ENCODE measurements around the gene FLNC. TPM values are rescaled to one million over a fixed set of nuclear protein-coding genes. Genes with fewer than 3 reads are reported as not detected.

Gene FLNC
- total and polyA plus RNA-seq, 9 of the 15 experiments (the other 6 are each of a cell fraction or from before 2014, with no cell fraction given) = 0.90 to 155 (median 28.8) TPM

GRCh38 chr7:128827248-128827958 lies 2.8 kb upstream of the FLNC start (continued):
- TF ChIP-seq ZNF41 (CRISPR knock-in tag; conservative IDR thresholded peaks at IDR 0.05) (no peak; the same call in 1 of the 2 replicates), FUS (optimal IDR thresholded peaks at IDR 0.05; ENCODE audit: low read depth, low read length) (no peak), KAT2B (IDR thresholded peaks at IDR 0.05; ENCODE audit: low read depth, low read length) (no peak), KAT7 (CRISPR knock-in tag; IDR thresholded peaks at IDR 0.05; ENCODE audit: borderline replicate concordance) (0 out of 2 replicates have a peak, but pooled peaks have one; percentile 49)

DNA sequence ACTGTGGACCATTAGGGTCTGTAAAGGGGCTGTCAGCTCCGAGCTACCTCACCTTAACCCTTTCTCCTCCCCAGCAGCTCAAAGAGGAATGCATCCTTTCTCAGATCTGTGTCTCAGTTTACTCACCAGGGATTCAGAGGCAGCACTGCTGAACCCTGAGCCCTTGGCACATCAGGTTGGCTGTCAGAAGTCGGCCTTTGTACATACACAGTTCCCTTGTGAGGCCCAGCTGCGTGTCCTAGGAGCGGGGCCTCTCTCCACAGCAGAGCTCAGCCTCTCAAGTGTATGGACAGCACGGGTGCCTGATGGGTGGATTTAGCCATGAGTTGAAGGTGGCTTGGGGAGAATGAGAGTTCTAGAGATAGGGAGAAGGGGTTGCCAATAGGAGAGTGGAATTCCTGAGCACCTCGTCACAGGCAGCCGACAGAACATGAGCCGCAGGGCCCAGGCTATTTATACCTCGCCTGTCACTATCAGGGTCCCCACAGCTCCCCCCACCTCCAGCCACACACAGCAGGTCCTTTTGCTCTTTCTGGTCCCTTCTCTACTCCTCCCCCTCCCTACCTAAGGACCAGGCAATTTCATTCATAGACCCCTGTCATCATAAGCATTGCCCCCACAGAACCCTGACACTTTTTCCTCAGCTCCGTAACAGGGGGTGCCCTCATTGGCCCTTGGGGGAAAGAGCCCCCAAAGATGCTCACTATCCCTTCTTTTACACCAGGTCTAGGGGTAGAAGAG lies 2.1 kb upstream of the FLNC start:
- ChIA-PET POLR2A (interaction anchor here (0.6 to 3.3 kb wide), 12 partner anchors 8 to 889 kb away, joined by 3 to 19 read pairs (median 7); partner anchors contain the start of genes CALU and CCDC136), CTCF (ENCODE audit: low intra/inter-chr PET ratio) (no interaction called here)
- peaks cover 33% of the 10 kb centered on the region for H3K79me2 ChIP-seq (ENCODE audit: control insufficient read depth, insufficient read depth, low read length)
- no peaks in the 10 kb centered on the region for H3K9me3 ChIP-seq (replicated peaks; ENCODE audit: control insufficient read depth, insufficient read depth, low read depth, low read length)
- peak overlapping the region; percentile 55 to 80; a peak in 3 of 4 replicates for H3K9ac ChIP-seq (ENCODE audit: insufficient read depth in 1 of 2, low read depth in 2 of 2, low read length in 2 of 2)
- no peak for ATAC-seq
- H3K4me1 ChIP-seq (replicated peaks in 1 of 2; ENCODE audit: control insufficient read depth in 2 of 2, insufficient read depth in 2 of 2, low read length in 2 of 2) = peaks cover 37 to 59% of the 10 kb centered on the region in 2 experiments
- peak overlapping the region; percentile 56 for H2AFZ ChIP-seq (ENCODE audit: low read depth, low read length)
- intact Hi-C loops (cut with micrococcal nuclease) (no loop called here), in situ Hi-C loops (cut with MboI) (no loop called here)
- peak overlapping the region; percentile 72 for H3K27ac ChIP-seq (ENCODE audit: extremely low read depth, low read depth, low read length)
- no peaks in the 10 kb centered on the region for H3K9me1 ChIP-seq (ENCODE audit: control insufficient read depth, insufficient read depth, low read length)
- peak overlapping the region; percentile 56 for H3K4me2 ChIP-seq (ENCODE audit: insufficient read depth, low read length)
- peaks cover 5% of the 10 kb centered on the region; the same call in 1 of the 3 replicates for H3K36me3 ChIP-seq (ENCODE audit: control insufficient read depth, insufficient read depth, low read length)
- H3K27me3 ChIP-seq (ENCODE audit: control insufficient read depth in 2 of 2, insufficient read depth in 2 of 2, low read length in 2 of 2) = no peaks in the 10 kb centered on the region
- peak; percentile 69 for FAIRE-seq
- BruUV-seq (replicated peaks) = no TSS peak
- H4K20me1 ChIP-seq (replicated peaks; ENCODE audit: control insufficient read depth, insufficient read depth, low read length) = no peaks in the 10 kb centered on the region
- no peak overlapping the region for H3K4me3 ChIP-seq
- WGBS (ENCODE audit: insufficient coverage, low coverage, missing lambda C conversion rate) = 25% methylated on average over 10 of the region's 10 CpGs
- peak in 2 of 4 experiments; percentile 51 to 75 for DNase-seq (ENCODE audit: extremely low read depth in 1 of 4, low spot score in 3 of 4)
- TF ChIP-seq POLR3G (IDR thresholded peaks at IDR 0.05; ENCODE audit: extremely low read depth, insufficient read length, insufficient replicate concordance) (no peak), TGIF2 (CRISPR knock-in tag; IDR thresholded peaks at IDR 0.05) (0 out of 2 replicates have a peak, but pooled peaks have one; percentile 4), NR1H2 (CRISPR knock-in tag; IDR thresholded peaks at IDR 0.05) (0 out of 2 replicates have a peak, but pooled peaks have one; percentile 23), TEAD1 (CRISPR knock-in tag; IDR thresholded peaks at IDR 0.05) (peak in 1 of 2 experiments; percentile 60; a peak in 2 of 4 replicates), MEIS2 (IDR thresholded peaks at IDR 0.05; ENCODE audit: partially characterized antibody) (no peak), SUPT5H (IDR thresholded peaks at IDR 0.05) (0 out of 2 replicates have a peak, but pooled peaks have one; percentile 24), ZNF12 (CRISPR knock-in tag; IDR thresholded peaks at IDR 0.05) (0 out of 2 replicates have a peak, but pooled peaks have one; percentile 68), ZNF354B (CRISPR knock-in tag; IDR thresholded peaks at IDR 0.05) (no peak), ZNF311 (CRISPR knock-in tag; IDR thresholded peaks at IDR 0.05) (no peak), ELF2 (CRISPR knock-in tag; IDR thresholded peaks at IDR 0.05) (no peak), POLR2AphosphoS5 (IDR thresholded peaks at IDR 0.05; ENCODE audit: control insufficient read depth, insufficient read depth, low read depth, low read length) (peak; percentile 60; the same call in 1 of the 2 replicates), JUNB (CRISPR knock-in tag; conservative IDR thresholded peaks at IDR 0.05) (no peak)
- TF ChIP-seq, protein P1, sequence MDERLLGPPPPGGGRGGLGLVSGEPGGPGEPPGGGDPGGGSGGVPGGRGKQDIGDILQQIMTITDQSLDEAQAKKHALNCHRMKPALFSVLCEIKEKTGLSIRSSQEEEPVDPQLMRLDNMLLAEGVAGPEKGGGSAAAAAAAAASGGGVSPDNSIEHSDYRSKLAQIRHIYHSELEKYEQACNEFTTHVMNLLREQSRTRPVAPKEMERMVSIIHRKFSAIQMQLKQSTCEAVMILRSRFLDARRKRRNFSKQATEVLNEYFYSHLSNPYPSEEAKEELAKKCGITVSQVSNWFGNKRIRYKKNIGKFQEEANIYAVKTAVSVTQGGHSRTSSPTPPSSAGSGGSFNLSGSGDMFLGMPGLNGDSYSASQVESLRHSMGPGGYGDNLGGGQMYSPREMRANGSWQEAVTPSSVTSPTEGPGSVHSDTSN (CRISPR knock-in tag; IDR thresholded peaks at IDR 0.05; ENCODE audit: low read depth) = no peak
- TF ChIP-seq, protein P1 (tag; conservative IDR thresholded peaks at IDR 0.05; ENCODE audit: low read depth) = no peak
